Ishikawa (cell line): Measurements from ENCODE around the gene UBC.

Experiments
- CEBPB ChIP-seq: IDR thresholded peaks from 2 replicates; pipeline ENCODE4 v1.6.1; 2012
- CREB1 ChIP-seq: IDR thresholded peaks from 2 replicates; pipeline ENCODE4 v1.6.1; 2012; ENCODE audit warnings: low read depth
- EGR1 ChIP-seq: IDR thresholded peaks from 2 replicates; pipeline ENCODE4 v1.6.1; 2012
- EP300 ChIP-seq: IDR thresholded peaks from 2 replicates; pipeline ENCODE4 v1.6.1; 2012; ENCODE audit warnings: borderline replicate concordance
- FOXM1 ChIP-seq: IDR thresholded peaks from 2 replicates; pipeline ENCODE4 v1.6.1; 2012; ENCODE audit warnings: low read depth, borderline replicate concordance
- MAX ChIP-seq: IDR thresholded peaks from 2 replicates; pipeline ENCODE4 v1.6.1; 2012
- NFIC ChIP-seq: IDR thresholded peaks from 2 replicates; pipeline ENCODE4 v1.6.1; 2012
- RAD21 ChIP-seq: IDR thresholded peaks from 2 replicates; pipeline ENCODE4 v1.6.1; 2012; ENCODE audit warnings: low read depth
- REST ChIP-seq: IDR thresholded peaks from 2 replicates; pipeline ENCODE4 v1.6.1; 2012; ENCODE audit warnings: low read depth, mild to moderate bottlenecking
- TAF1 ChIP-seq: IDR thresholded peaks from 2 replicates; pipeline ENCODE4 v1.6.1; 2012; ENCODE audit warnings: low read depth, mild to moderate bottlenecking
- TCF12 ChIP-seq: IDR thresholded peaks from 2 replicates; pipeline ENCODE4 v1.6.1; 2012; ENCODE audit warnings: low read depth
- USF1 ChIP-seq: IDR thresholded peaks from 2 replicates; pipeline ENCODE4 v1.6.1; 2012
- YY1 ChIP-seq: IDR thresholded peaks from 2 replicates; pipeline ENCODE4 v1.6.1; 2012; ENCODE audit warnings: low read depth
- ZBTB7A ChIP-seq: IDR thresholded peaks from 2 replicates; pipeline ENCODE4 v1.6.1; 2012; ENCODE audit warnings: low read depth

GRCh38 chr12:124874188-124874587, 40.3 kb downstream of the UBC start:
- TF ChIP-seq REST (no peak), NFIC (no peak), EGR1 (no peak), TAF1 (no peak), RAD21 (no peak), EP300 (no peak), YY1 (no peak), CREB1 (no peak), MAX (no peak), CEBPB (no peak), FOXM1 (no peak), ZBTB7A (no peak), TCF12 (no peak), USF1 (no peak)
